Measurements from ENCODE around the gene DTX1.

Gene DTX1

GRCh38 chr12:113055594-113056380 lies 743 bp upstream of the DTX1 start:
- DNase-seq (ENCODE audit: low read depth in 2 of 2): no peak

GRCh38 chr12:113056381-113056630 lies 224 bp upstream of the DTX1 start:
- no peak for DNase-seq (ENCODE audit: low read depth in 2 of 2)

GRCh38 chr12:113057565-113058485 lies 1.3 kb downstream of the DTX1 start:
- DNase-seq (ENCODE audit: low read depth in 2 of 2): no peak

GRCh38 chr12:113058553-113058952 lies 2.0 kb downstream of the DTX1 start:
- DNase-seq (ENCODE audit: low read depth in 2 of 2): no peak

GRCh38 chr12:113059071-113059595 lies 2.6 kb downstream of the DTX1 start:
- DNase-seq (ENCODE audit: low read depth in 2 of 2): no peak

- DNase-seq (ENCODE audit: low read depth in 2 of 2): no peak
These were observed 3.9 kb downstream of the DTX1 start for GRCh38 chr12:113060336-113060960.

- no peak for DNase-seq (ENCODE audit: low read depth in 2 of 2)
These were observed 4.6 kb downstream of the DTX1 start for GRCh38 chr12:113061061-113061694.

GRCh38 chr12:113062502-113063395 lies 6.2 kb downstream of the DTX1 start:
- DNase-seq (ENCODE audit: low read depth in 2 of 2): no peak

GRCh38 chr12:113063396-113064350 lies 7.1 kb downstream of the DTX1 start:
- no peak for DNase-seq (ENCODE audit: low read depth in 2 of 2)

GRCh38 chr12:113064395-113065125 lies 8.0 kb downstream of the DTX1 start:
- DNase-seq (ENCODE audit: low read depth in 2 of 2): no peak

GRCh38 chr12:113065126-113066007 lies 8.8 kb downstream of the DTX1 start:
- DNase-seq (ENCODE audit: low read depth in 2 of 2): no peak

- DNase-seq (ENCODE audit: low read depth in 2 of 2): no peak
These were observed 10.4 kb downstream of the DTX1 start for GRCh38 chr12:113066813-113067400.

GRCh38 chr12:113067987-113068935 lies 11.7 kb downstream of the DTX1 start:
- no peak for DNase-seq (ENCODE audit: low read depth in 2 of 2)

- no peak for DNase-seq (ENCODE audit: low read depth in 2 of 2)
These were observed 12.6 kb downstream of the DTX1 start for GRCh38 chr12:113069149-113069548.

GRCh38 chr12:113069751-113070116 lies 13.2 kb downstream of the DTX1 start:
- no peak for DNase-seq (ENCODE audit: low read depth in 2 of 2)

- no peak for DNase-seq (ENCODE audit: low read depth in 2 of 2)
These were observed 13.8 kb downstream of the DTX1 start for GRCh38 chr12:113070117-113070906.

Data from activated CD8-positive, alpha-beta memory T cell treated with anti-CD3 and anti-CD28 coated beads for 4 hours (primary cell).